Heart left ventricle (tissue), 13 donors: ENCODE results near the gene TBC1D1.

Experiments
- CTCF ChIP-seq, 12 donors: fragments of 200-600 bp; sonication (generic) in 4 of 12; IDR thresholded peaks; one replicate each; pipeline versions ENCODE4 v1.5.0 to v1.8.0; 2018 to 2022; ENCODE audit warnings: antibody characterized with exemption in 12 of 12, mild to moderate bottlenecking in 5 of 12
- POLR2A ChIP-seq, 2 donors: fragments of 450-650 bp; IDR thresholded peaks; one replicate each; pipeline ENCODE4 v1.6.1; 2017; ENCODE audit warnings: antibody characterized with exemption in 2 of 2, mild to moderate bottlenecking in 2 of 2, moderate library complexity in 2 of 2
- donor health status: ischemic (EF 13 %, LVEDD 7.1; RV severe dilation, severe dysfunction).
- donor health status: DM: no; HTN: yes; CAD: no.
- donor health status: DM: no; HTN: no; CAD: no.
- donor health status: ischemic (EF 25% LVEDD 6.9; RV normal size, moderate dysfunction).
- donor health status: ischemic (EF 25% LVEDD 5.7; RV mildly dilated, moderate dysfunction).
- donor health status: ischemic (EF 35%, LVEDD 5.7; RV mildly dilated, moderate dysfunction).
- donor health status: nonischemic (EF 11% LVEDD 7.7; RV severe dilation, severe dysfunction).
- donor health status: DM: yes; HTN: yes; CAD: no.
- donor health status: PGD.
- donor health status: ischemic (EF 29% LVEDD 5.4; RV normal size, mild dysfunction).
- donor health status: nonischemic (EF 23%, LVEDD 6.1; RV moderate dilation, normal function).

GRCh38 chr4:37980246-37980645 is 89.4 kb downstream of the TBC1D1 start:
- TF ChIP-seq CTCF (IDR thresholded peaks at IDR 0.05) (no peak), POLR2A (IDR thresholded peaks at IDR 0.05) (no peak)
